GM18499 (cell line): ENCODE measurements around the gene DNAH12.
"Not testable (repeated sequence)": the region's sequence is repeated elsewhere in the genome, so short reads cannot be mapped to it uniquely, and the experiment has no call there.

Source experiments
- ATAC-seq: cut with Tn5 transposase; IDR thresholded peaks from one replicate; pipeline ENCODE4 v1.9.1; 2021; ENCODE audit warnings: moderate number of reproducible peaks; ENCODE audit not compliant: insufficient read depth, unreplicated experiment

Gene DNAH12

DNA sequence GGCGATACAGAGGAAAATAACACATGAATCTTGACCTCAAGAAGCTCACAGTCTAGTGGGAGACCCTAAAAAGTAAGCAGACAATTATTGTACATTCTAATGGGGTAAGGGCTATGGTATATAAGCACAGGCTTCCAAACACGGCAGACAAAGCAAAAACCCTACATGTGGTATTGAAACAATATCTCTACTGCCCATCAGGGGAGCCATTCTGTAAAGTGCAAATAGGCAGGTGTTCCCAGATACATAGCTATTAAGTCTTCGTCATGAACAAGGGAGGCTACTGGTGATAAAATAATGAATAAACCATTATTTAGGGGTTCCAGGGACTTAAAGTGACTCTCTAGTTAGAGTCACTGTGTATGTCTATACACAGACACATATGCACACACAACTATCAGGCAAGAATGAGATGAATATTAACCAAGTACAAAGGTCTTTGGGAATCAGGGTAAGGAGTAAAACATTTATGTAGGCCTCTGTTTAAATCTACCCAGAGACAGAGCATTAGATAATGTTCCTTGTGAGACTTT lies 213.0 kb downstream of the DNAH12 start:
- no peak for ATAC-seq

DNA sequence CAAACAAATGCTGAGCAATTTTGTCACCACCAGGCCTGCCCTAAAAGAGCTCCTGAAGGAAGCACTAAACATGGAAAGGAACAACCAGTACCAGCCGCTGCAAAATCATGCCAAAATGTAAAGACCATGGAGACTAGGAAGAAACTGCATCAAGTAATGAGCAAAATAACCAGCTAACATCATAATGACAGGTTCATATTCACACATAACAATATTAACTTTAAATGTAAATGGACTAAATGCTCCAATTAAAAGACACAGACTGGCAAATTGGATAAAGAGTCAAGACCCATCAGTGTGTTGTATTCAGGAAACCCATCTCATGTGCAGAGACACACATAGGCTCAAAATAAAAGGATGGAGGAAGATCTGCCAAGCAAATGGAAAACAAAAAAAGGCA lies 217.6 kb downstream of the DNAH12 start:
- ATAC-seq, result not testable (repeated sequence)

DNA sequence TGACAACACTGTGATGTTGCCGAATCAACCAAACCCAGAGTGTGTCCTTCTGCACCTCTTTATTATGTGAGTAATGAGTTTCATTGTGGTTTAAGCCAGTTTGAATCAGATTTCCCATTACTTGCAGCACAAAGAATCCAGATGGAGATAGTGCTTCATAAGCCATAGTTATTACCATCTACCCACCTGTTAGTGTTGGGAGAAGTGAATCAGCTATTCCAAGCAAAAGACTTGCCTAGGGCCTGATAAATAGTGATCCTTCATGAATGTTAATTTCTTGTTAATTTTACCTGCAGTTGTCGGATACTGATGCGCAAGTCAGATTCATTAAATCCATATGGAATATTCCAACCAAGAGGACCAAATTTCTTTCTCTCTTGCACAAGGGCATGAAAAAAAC lies 229.9 kb downstream of the DNAH12 start:
- ATAC-seq, result no peak

- ATAC-seq, result no peak
These were observed 234.3 kb downstream of the DNAH12 start for GRCh38 chr3:57309769-57310360.

DNA sequence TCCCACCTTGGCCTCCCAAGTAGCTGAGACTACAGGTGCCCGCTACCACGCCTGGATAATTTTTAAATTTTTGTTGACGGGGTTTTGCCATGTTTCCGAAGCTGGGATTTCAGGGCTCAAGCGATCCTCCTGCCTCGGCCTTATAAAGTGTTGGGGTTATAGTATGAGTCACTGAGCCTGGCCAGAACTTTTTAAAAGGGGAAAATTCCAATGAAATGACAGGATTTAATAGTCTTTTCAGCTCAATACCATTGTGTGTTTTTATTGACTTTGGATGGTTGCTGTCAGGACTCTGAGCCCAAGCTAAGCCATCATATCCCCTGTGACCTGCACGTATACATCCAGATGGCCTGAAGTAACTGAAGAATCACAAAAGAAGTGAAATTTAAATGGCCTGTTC lies 240.6 kb downstream of the DNAH12 start:
- ATAC-seq, result not testable (repeated sequence)

- no peak for ATAC-seq
These were observed 246.1 kb downstream of the DNAH12 start for GRCh38 chr3:57298041-57298440.

GRCh38 chr3:57292897-57293526 lies 251.1 kb downstream of the DNAH12 start:
- no peak for ATAC-seq

DNA sequence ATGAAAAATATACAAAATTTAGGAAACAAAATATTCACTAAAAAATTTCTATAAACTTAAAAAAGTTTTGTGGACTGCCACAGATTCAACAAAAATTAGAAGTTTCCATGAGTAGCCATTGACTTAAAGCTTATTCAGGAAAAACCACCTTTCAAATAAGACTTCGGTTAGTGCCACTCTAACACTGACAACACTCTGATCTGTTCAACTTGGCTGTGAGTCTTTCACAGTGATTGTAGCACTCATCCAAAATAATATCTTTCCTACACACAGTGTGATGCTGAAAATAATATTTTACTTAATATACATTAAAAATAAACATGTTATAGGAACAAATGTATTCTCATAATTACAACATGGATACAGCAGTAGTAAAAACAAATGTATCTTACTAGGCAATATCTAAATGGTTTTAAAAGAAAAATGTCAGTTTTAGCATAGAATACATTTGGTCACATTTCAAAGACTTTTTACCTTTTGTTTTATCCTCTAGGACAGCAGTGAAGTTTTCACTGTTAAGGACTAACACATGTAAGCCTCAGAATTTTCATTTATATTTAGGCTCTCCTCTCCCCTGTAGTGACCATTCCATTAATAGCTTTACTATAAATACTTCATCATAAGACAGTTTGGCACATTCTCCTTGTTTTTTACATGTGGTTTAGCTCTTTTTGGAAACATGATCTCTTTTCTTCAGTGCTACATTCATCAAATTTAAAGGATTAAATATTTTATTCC lies 251.8 kb downstream of the DNAH12 start, which contains the start of gene ASB14:
Gene ASB14 (minus strand): TSS at position 527 of the 738 bp plus-strand sequence. CDS start 652 bp downstream, outside the sequence.
- ATAC-seq, result no peak

- ATAC-seq, result no peak
These were observed 255.7 kb downstream of the DNAH12 start for GRCh38 chr3:57288403-57288802.

- ATAC-seq, result no peak
These were observed 256.9 kb downstream of the DNAH12 start for GRCh38 chr3:57287205-57287604.

- no peak for ATAC-seq
These were observed 260.8 kb downstream of the DNAH12 start for GRCh38 chr3:57283334-57283733.

DNA sequence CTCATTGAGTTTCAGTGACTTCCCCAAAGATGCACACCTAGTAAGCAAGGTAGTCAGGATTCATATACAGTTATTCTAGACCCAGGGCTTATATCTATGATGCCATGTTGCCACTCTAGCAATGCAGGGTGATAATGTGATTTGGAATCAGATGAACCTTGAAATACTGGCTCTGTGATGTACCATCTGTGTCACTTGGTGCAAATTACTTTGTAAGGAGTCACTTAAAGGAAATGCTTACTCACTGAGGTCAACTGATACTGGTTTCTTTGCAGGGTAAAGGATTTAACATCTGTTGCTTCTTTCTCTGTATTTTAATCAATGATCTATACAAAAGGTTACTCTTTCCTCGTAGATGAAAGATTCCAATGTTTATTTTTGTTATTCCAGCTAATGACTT lies 262.4 kb downstream of the DNAH12 start:
- ATAC-seq, result no peak

GRCh38 chr3:57279685-57280084 lies 264.5 kb downstream of the DNAH12 start:
- ATAC-seq, result no peak

- no peak for ATAC-seq
These were observed 265.9 kb downstream of the DNAH12 start for GRCh38 chr3:57278237-57278636.

GRCh38 chr3:57275393-57275792 lies 268.8 kb downstream of the DNAH12 start:
- ATAC-seq, result no peak

GRCh38 chr3:57274845-57275244 lies 269.3 kb downstream of the DNAH12 start:
- ATAC-seq, result no peak

DNA sequence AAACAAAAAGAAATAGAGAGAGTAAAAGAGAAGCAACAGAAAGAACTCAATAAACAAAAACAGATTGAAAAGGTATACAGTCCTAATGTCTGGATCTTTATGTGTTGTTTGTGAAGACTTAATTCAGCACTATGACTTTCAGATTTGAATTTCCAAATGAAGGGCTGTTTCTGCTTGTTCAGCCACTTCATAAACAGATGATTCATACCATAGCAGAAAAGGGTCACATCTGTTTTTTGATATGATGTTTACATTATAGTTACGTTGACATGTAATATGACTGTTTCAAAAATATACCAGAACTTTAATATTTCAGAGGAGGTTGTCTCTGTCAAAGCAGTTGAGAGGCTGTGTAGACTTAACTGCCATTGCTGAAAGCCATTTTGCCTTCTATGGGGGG lies 275.7 kb downstream of the DNAH12 start:
- ATAC-seq, result no peak

- no peak for ATAC-seq
These were observed 282.2 kb downstream of the DNAH12 start for GRCh38 chr3:57261929-57262328.

DNA sequence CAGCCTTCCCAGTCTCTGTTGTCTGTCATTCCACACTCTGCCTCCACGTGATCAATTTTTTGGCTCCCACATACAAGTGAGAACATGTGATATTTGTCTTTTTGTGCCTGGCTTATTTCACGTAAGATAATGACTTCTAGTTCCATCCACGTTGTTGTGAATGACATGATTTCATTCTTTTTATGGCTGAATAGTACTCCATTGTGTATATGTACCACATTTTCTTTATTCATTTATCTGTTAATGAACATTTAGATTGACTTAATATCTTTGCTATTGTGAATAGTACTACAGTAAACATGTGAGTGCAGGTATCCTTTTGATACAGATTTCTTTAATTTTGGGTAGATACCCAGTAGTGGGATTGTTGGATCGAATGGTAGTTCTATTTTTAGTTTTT lies 283.0 kb downstream of the DNAH12 start:
- no peak for ATAC-seq

- no peak for ATAC-seq
These were observed 286.5 kb downstream of the DNAH12 start for GRCh38 chr3:57257678-57258077.

- no peak for ATAC-seq
These were observed 287.3 kb downstream of the DNAH12 start for GRCh38 chr3:57256844-57257243.
